Measurements from ENCODE around the gene CD101.

DNA sequence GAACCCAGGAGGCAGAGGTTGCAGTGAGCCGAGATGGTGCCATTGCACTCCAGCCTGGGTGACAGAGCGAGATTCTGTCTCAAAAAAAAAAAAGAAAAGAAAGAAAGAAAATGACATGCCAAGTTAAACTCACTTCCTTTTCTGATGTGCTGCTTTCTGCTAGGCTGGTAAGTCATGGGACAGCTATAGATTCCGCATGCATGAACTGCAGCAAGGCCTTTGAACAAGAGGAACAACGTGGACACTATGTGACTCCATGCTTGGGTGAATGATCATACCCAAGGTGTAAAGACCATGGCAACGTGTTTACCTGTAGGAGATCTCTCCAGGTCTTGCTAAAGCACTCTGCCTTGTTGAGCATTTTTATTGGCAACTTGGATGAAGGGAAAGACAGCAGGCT lies 48.3 kb downstream of the CD101 start:
- TF ChIP-seq POLR2A (IDR thresholded peaks at IDR 0.05; ENCODE audit: low read depth, low read length) = no peak
- no peak for TF ChIP-seq POLR2AphosphoS5 (IDR thresholded peaks at IDR 0.05; ENCODE audit: low read depth, low read length)
